HG03039 (cell line): Measurements from ENCODE around the gene SAMD1.

ENCODE experiments used
- ATAC-seq: cut with Tn5 transposase; IDR thresholded peaks from one replicate; pipeline ENCODE4 v1.9.1; 2021; ENCODE audit warnings: mild to moderate bottlenecking, moderate library complexity; ENCODE audit not compliant: unreplicated experiment

The SAMD1 gene

GRCh38 chr19:14089662-14090508, 666 bp downstream of the SAMD1 start:
- ATAC-seq: no peak

- no peak for ATAC-seq
These were observed 1.2 kb downstream of the SAMD1 start for GRCh38 chr19:14089412-14089661.

GRCh38 chr19:14088634-14089411, 1.7 kb downstream of the SAMD1 start:
- no peak for ATAC-seq

- no peak for ATAC-seq
These were observed 4.5 kb downstream of the SAMD1 start for GRCh38 chr19:14086098-14086497.

GRCh38 chr19:14085309-14085995, 5.1 kb downstream of the SAMD1 start, which contains the start of gene C19orf67:
C19orf67 (minus strand) TSS chr19:14085783; CDS start chr19:14085627, 156 bp downstream.
- ATAC-seq: no peak

- ATAC-seq: no peak
These were observed 7.9 kb downstream of the SAMD1 start for GRCh38 chr19:14082675-14082960.

- peak; percentile 9 for ATAC-seq
These were observed 8.5 kb downstream of the SAMD1 start for GRCh38 chr19:14081797-14082674.

GRCh38 chr19:14080887-14081796, 9.4 kb downstream of the SAMD1 start:
- peak; percentile 79 for ATAC-seq

- no peak for ATAC-seq
These were observed 12.1 kb downstream of the SAMD1 start for GRCh38 chr19:14078411-14078810.

- ATAC-seq: no peak
These were observed 16.4 kb downstream of the SAMD1 start for GRCh38 chr19:14073925-14074838.

- peak; percentile 41 for ATAC-seq
These were observed 17.2 kb downstream of the SAMD1 start for GRCh38 chr19:14073261-14073924.

GRCh38 chr19:14072535-14073260, 17.9 kb downstream of the SAMD1 start, which contains the start of gene MISP3:
MISP3 (plus strand) TSS chr19:14072786; CDS start chr19:14073310, 524 bp downstream.
- ATAC-seq: peak; percentile 5

GRCh38 chr19:14070268-14071050, 20.1 kb downstream of the SAMD1 start:
- no peak for ATAC-seq

- no peak for ATAC-seq
These were observed 24.4 kb downstream of the SAMD1 start for GRCh38 chr19:14066134-14066533.

GRCh38 chr19:14063105-14063504, 27.4 kb downstream of the SAMD1 start:
- no peak for ATAC-seq

- ATAC-seq: no peak
These were observed 28.0 kb downstream of the SAMD1 start for GRCh38 chr19:14062558-14062855.
